GM19468 (cell line): Measurements from ENCODE around the gene RASAL1.

Experiments
- ATAC-seq: cut with Tn5 transposase; IDR thresholded peaks from one replicate; pipeline ENCODE4 v1.9.1; 2021; ENCODE audit warnings: mild to moderate bottlenecking, moderate library complexity, moderate number of reproducible peaks; ENCODE audit not compliant: unreplicated experiment; ENCODE audit errors: extremely low read depth

Gene RASAL1

DNA sequence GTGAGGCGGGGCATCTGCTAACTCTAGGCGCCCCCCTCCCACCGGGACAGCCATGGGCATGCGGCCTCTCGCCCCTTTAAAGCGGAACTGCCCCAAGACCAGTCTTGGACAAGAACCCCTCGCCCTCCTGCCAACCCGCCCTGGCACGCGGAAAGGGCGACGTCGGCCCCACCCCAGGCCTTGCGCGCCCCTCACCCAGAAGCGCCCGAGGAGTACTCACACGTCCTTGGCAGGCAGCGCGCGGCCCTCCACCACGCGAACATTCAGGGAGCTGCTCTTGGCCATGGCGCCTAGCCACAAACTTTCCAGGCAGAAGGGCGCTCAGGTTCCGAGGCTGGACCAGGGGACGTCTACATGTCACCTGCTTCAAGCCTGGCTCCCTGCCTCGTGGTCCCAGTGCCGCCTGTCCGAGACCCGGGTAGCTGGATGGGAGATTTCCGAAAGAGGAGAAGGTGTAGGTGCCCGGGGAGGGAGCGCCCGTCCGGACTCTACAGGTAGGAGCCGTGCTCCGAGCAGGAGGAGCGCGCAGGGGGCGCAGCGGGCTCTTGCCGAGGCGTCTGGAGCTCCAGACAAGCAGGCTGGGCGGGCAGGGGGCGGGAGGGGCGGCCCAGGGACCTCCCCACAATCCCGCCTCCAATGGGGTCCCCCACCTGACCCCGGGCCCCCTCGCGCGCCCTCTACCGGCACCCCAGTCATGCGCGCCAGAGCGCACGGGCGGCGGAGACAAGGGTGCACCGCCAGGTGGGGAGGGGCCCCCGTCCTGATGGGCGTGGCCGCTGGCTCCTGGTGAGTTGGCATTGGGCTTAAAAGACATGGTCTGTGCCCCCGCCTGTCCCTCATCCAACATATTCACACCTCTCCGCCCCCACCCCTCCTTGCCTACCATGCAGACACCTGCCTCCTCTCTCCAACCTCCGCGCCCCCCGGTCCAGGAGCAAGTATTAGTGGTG lies at the start of gene RASAL1:
Gene RASAL1, minus strand, starts transcription at position 584 of the 950 bp plus-strand sequence. Its CDS starts 299 bp downstream, at position 285.
- ATAC-seq, result no peak

GRCh38 chr12:113184900-113185179 lies 49.3 kb upstream of the RASAL1 start:
- peak; percentile 53 for ATAC-seq

DNA sequence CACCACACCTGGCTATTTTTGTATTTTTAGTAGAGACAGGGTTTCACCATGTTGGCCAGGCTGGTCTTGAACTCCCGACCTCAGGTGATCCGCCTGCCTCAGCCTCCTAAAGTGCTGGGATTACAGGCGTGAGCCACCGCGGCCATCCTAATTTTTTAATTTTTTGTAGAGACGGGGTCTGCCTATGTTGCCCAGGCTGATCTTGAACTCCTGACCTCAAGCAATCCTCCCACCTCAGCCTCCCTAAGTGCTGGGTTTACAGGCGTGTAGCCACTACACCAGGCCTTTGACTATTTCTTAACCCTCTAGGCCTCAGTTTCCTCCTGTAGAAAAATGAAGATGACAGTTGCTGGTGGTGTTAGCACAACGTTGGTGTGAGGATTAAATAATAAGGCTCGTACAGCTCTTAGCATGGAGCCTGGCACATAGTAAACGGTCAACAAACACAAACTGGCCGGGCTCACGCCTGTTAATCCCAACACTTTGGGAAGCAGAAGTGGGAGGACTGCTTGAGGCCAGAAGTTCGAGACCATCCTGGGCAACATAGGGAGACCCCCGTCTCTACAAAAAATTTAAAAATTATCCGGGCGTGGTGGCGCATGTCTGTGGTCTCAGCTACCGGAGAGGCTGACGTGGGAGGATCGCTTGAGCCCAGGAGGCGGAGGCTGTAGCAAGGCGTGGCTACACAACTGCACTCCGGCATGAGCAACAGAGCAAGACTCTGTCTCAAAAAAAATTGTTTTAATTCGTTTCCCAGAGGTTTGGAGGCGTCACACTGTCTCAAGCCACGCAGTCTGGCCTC lies 48.7 kb upstream of the RASAL1 start:
- ATAC-seq, result peak; percentile 26

DNA sequence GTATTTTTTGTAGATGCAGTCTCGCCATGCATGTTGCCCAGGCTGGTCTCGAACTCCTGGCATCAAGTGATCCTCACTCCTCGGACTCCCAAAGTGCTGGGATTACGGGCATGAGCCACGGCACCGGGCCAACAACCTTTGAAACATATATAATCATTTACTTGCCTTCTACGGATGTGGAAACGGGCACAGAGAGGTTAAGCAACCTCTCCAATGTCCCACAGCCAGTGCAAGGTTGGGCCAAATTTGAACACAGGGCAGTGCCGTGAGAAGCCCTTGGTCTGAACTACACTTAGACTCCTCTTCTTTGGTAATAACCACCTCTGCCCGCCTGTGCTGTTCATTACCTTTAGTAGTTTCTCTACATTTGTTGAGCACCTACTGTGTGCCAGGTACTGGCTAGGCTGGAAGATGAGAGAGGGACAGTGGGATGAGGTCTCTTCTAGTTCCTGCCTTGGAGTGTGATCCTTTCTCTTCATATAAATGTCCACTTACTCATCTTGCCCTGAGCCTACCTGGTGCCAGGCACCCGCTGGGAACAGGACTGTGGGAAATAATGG lies 47.5 kb upstream of the RASAL1 start:
- ATAC-seq, result no peak

DNA sequence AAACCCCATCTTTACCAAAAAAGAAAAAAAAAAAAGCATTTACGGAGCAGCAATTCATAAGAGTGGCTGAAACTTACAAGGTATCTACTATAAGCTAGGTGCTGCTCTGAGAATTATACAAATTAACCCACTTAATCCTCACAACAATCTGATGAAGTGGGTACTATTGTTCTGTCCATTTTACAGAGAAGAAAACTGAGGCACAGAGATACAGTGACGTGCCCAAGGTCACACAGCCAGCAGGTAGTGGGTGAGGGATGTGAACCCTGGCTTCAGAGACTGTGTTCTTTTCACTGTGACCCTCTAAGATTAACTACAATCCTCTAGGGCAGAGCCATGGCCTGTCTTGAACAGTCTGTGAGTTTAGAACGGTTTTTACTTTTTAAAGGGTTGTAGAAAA lies 46.4 kb upstream of the RASAL1 start:
- no peak for ATAC-seq

GRCh38 chr12:113180333-113180732 lies 44.8 kb upstream of the RASAL1 start:
- ATAC-seq, result no peak

GRCh38 chr12:113179023-113179422 lies 43.5 kb upstream of the RASAL1 start:
- no peak for ATAC-seq

GRCh38 chr12:113174461-113175384 lies 39.2 kb upstream of the RASAL1 start:
- ATAC-seq, result no peak

DNA sequence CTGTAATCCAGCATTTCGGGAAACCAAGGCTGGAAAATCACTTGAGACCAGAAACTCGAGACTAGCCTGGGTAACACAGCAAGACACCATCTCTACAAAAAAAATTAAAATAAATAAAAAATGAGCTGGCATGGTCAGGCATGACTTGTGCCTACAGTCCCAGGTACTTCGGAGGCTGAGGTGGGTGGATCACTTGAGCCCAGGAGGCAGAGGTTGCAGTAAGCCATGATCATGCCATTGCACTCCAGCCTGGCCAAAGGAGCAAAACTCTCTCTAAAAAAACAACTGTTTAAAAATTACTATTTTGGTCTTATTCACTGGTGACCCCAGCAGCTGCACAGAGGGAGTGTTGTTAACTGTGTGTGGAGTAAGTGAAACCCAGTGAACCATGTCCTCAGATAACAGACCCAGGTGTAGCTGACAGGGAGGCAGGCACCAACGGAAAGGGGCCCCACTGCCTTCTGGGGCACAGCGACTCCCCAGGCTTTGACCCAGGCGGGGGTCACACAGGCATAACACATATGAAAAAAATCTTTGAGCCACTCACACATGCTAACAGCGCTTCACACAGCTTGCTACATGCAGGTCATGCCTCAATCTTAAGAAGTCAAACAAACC lies 37.6 kb upstream of the RASAL1 start:
- no peak for ATAC-seq

DNA sequence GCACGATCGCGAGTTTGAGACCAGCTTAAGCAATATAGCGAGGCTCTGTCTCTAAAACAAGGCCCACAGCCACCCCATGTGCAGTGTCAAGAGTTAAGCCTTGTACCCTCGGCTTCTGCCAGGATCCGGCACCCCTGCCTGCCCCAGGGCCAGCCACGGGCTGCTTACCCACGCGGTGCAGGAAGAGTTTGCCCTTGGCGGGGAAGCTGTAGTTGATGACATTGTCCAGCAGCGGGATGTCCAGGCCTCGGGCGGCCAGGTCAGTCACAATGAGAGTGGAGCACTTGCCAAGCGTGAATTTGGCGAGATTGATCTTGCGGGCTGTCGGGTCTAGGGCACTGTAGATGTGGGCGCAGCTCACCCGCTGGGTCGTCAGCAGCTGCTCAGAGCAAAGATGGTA lies 36.6 kb upstream of the RASAL1 start:
- ATAC-seq, result no peak

- ATAC-seq, result no peak
Observed at GRCh38 chr12:113171543-113171942, 36.0 kb upstream of the RASAL1 start.

GRCh38 chr12:113170926-113171325 lies 35.4 kb upstream of the RASAL1 start:
- ATAC-seq, result no peak

DNA sequence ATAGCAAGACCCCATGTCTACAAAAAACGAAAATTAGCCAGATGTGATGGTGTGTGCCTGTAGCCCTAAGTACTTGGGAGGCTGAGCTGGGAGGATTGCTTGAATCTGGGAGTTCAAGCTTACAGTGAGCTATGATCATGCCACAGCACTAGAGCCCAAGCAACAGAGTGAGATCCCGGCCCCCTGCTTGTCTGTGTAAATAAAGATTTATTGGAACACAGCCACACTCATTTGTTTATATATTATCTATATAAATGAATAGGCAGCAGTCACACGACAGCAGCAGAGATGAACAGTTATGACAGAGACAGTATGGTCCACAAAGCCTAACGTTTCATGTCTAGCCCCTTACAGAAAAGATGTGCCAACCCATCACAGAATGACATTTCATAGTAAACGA lies 34.9 kb upstream of the RASAL1 start:
- ATAC-seq, result no peak

DNA sequence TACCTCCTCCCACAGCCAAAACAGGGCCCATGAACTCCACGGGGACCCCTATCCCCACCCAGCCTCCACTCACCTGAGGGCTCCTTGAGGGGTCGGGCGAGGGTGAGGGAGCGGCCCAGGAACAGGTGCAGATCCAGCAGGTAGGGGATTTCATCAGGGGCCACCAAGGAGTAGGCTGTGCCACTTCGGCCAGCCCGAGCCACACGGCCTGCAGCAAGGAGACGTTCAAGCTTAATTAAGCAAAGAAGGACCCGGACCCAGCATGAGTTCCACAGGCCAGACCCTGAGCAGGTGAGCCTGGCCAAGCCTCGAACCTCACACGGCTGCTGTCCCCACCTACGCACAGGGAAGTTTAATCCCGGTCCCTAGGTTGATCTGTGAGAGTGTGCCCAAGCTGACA lies 34.1 kb upstream of the RASAL1 start:
- no peak for ATAC-seq

DNA sequence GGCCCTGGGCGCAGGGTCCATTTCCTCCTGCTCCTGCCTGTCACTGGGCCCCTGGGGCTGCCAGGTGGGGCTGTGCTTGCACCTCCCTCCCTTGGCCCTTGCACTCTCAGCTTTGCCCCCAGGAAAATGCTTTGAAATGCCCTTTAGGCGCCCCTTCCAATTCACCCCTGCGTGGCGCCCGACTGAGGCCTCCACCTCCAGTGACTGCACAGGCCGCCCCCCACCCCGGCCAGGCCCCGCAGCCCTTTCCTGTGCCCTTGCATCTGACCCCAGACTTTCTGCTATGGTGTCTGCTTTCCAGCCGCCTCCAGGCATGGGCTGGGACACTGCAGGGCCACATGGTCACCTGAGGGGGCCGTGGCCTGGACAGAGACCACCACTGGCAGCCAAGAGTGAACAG lies 32.3 kb upstream of the RASAL1 start:
- no peak for ATAC-seq

GRCh38 chr12:113165521-113166450 lies 30.2 kb upstream of the RASAL1 start:
- ATAC-seq, result no peak

DNA sequence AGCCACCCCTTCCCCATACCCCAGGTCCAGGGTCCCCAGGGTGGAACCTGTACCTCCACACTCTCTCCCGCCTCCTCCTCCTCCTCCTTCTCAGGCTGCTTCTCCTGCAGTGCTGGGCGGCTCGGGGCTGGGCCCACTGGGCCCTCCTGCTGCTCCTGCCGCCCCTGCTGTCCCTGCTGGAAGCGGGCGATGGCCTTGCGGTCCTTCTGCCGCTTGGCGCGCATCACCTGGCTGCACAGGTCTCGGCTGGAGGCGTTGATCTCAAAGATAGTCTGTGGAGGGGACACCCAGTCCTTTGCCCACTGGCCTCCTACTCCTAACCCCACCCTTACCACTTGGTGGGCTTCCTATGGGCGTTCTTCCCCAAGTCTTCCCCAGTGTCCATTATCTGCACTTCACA lies 28.5 kb upstream of the RASAL1 start:
- no peak for ATAC-seq

GRCh38 chr12:113163030-113163360 lies 27.4 kb upstream of the RASAL1 start:
- ATAC-seq, result no peak
